HL-60 (cell line): Measurements from ENCODE around the gene CHN1.

Experiments used
- DNase-seq, 2 experiments: peaks; one replicate each; pipeline ENCODE4 v3.0.0-alpha.2; 2010 to 2020; ENCODE audit warnings: low read depth in 1 of 2, low spot score in 1 of 2
- H3K27ac ChIP-seq: fragments of 250-450 bp; sonication (Bioruptor Pico); replicated peaks from 2 replicates; pipeline ENCODE4 v1.5.1; 2020; ENCODE audit warnings: mild to moderate bottlenecking, moderate library complexity
- H3K27me3 ChIP-seq: fragments of 250-450 bp; sonication (Bioruptor Pico); 2 replicates; pipeline ENCODE4 v1.5.1; 2021; ENCODE audit warnings: mild to moderate bottlenecking, moderate library complexity; ENCODE audit not compliant: insufficient read depth, poor library complexity, severe bottlenecking
- H3K4me3 ChIP-seq: replicated peaks from 2 replicates; pipeline ENCODE4 v1.5.1; 2011; ENCODE audit warnings: mild to moderate bottlenecking, control low read depth, low read length; ENCODE audit not compliant: insufficient read depth
- GABPA ChIP-seq: IDR thresholded peaks from 2 replicates; pipeline ENCODE4 v1.6.1; 2012; ENCODE audit warnings: low read depth
- POLR2AphosphoS5 ChIP-seq: IDR thresholded peaks from 2 replicates; pipeline ENCODE4 v1.6.1; 2012; ENCODE audit warnings: low read depth
- REST ChIP-seq: IDR thresholded peaks from 2 replicates; pipeline ENCODE4 v1.6.1; 2012; ENCODE audit warnings: low read depth; ENCODE audit not compliant: insufficient replicate concordance
- SPI1 ChIP-seq: IDR thresholded peaks from 2 replicates; pipeline ENCODE4 v1.6.1; 2012; ENCODE audit warnings: low read depth, mild to moderate bottlenecking, borderline replicate concordance
- TF ChIP-seq, protein P1 (sequence below): IDR thresholded peaks from one replicate; pipeline ENCODE4 v1.5.1; 2011; ENCODE audit warnings: low read length, control low read depth, inconsistent platforms; ENCODE audit not compliant: insufficient read depth

The CHN1 gene

GRCh38 chr2:174764280-174765255 is 240.6 kb downstream of the CHN1 start, which contains the start of gene CHRNA1:
TSS of gene CHRNA1 (minus strand) at chr2:174764472. CDS start at chr2:174764394, 78 bp downstream.
- TF ChIP-seq POLR2AphosphoS5 (no peak), SPI1 (no peak), GABPA (no peak)
- TF ChIP-seq, protein P1, sequence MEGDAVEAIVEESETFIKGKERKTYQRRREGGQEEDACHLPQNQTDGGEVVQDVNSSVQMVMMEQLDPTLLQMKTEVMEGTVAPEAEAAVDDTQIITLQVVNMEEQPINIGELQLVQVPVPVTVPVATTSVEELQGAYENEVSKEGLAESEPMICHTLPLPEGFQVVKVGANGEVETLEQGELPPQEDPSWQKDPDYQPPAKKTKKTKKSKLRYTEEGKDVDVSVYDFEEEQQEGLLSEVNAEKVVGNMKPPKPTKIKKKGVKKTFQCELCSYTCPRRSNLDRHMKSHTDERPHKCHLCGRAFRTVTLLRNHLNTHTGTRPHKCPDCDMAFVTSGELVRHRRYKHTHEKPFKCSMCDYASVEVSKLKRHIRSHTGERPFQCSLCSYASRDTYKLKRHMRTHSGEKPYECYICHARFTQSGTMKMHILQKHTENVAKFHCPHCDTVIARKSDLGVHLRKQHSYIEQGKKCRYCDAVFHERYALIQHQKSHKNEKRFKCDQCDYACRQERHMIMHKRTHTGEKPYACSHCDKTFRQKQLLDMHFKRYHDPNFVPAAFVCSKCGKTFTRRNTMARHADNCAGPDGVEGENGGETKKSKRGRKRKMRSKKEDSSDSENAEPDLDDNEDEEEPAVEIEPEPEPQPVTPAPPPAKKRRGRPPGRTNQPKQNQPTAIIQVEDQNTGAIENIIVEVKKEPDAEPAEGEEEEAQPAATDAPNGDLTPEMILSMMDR = no peak

DNA sequence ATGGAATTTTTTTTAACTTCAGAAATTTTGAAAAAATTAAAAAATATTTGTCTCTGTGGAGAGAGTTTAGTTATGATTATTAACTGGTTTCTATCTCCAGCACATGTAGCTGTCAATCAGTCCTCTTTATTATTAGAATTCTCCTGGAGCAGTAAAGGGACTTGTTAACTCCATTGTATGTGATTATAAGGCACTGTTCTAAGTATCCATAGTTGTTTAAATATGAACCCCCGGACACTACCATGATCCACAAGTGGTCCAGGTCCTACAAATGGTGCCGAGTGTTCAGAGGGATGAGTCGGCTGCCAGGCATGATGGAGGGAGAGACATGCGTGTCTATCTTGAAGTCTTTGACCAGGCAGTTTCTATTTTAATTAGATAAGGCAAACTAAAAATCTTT is 241.4 kb downstream of the CHN1 start:
- TF ChIP-seq, protein P1 = no peak
- TF ChIP-seq SPI1 (no peak), POLR2AphosphoS5 (no peak), GABPA (no peak), REST (no peak)
- peaks cover 11% of the 10 kb centered on the region for H3K27me3 ChIP-seq
- H3K27ac ChIP-seq = no peak overlapping the region
- no peak overlapping the region for H3K4me3 ChIP-seq
- no peak for DNase-seq

More at GRCh38 chr2:174764280-174765255, 240.6 kb downstream of the CHN1 start, which contains the start of gene CHRNA1:
- no peak within 1 kb of the TSS for H3K27ac ChIP-seq
- H3K4me3 ChIP-seq = no peak within 1 kb of the TSS
- no peak for DNase-seq
- H3K27me3 ChIP-seq = peaks cover 11% of the 10 kb centered on the region

GRCh38 chr2:174762464-174762863 is 242.7 kb downstream of the CHN1 start:
- H3K4me3 ChIP-seq = no peak overlapping the region
- no peak for DNase-seq
- no peak overlapping the region for H3K27ac ChIP-seq
- peaks cover 11% of the 10 kb centered on the region for H3K27me3 ChIP-seq
- TF ChIP-seq REST = no peak
- no peak for TF ChIP-seq SPI1
- no peak for TF ChIP-seq GABPA
- no peak for TF ChIP-seq POLR2AphosphoS5
- TF ChIP-seq, protein P1 = no peak
